Measurements from ENCODE around the gene GLT8D2. TPM values are rescaled to one million over a fixed set of nuclear protein-coding genes. Genes with fewer than 3 reads are reported as not detected.
A peak's percentile ranks its signal among the peaks of the same experiment; 100 is the strongest.

GLT8D2 gene, protein sequence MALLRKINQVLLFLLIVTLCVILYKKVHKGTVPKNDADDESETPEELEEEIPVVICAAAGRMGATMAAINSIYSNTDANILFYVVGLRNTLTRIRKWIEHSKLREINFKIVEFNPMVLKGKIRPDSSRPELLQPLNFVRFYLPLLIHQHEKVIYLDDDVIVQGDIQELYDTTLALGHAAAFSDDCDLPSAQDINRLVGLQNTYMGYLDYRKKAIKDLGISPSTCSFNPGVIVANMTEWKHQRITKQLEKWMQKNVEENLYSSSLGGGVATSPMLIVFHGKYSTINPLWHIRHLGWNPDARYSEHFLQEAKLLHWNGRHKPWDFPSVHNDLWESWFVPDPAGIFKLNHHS
- total RNA-seq (1.5 and 1.7 TPM in 2 replicates), polyA plus RNA-seq (2.4 and 2.6 TPM in 2 replicates), polyA minus RNA-seq (2.0 and 2.6 TPM in 2 replicates), Bru-seq, nascent RNA (percentile 28 among the genes with signal in this experiment), BruChase-seq, experiment 1, labeled RNA remaining after a 6-hour chase (percentile 19 among the genes with signal in this experiment), BruChase-seq, experiment 2, labeled RNA remaining after a 2-hour chase (percentile 19 among the genes with signal in this experiment)
- polyA plus RNA-seq (2011; cell fraction: cytosol; rRNA removed): 2.5 and 2.8 TPM in 2 replicates
- polyA plus RNA-seq (2011; cell fraction: nucleus; rRNA removed): 3.5 and 3.6 TPM in 2 replicates
- 1.7 and 2.4 TPM in 2 replicates for polyA plus RNA-seq (2012)
- 2.2 TPM for polyA minus RNA-seq (2011; cell fraction: cytosol; rRNA and poly(A)+ RNA removed)
- polyA minus RNA-seq (2011; cell fraction: nucleus; rRNA and poly(A)+ RNA removed): 0.82 and 1.3 TPM in 2 replicates
- long read RNA-seq, partial matches to known transcripts: 1 of 6 reads
- long read RNA-seq, other reads (novel, unspliced or antisense): 2 of 6 reads

GRCh38 chr12:104049903-104050356 lies at the start of gene GLT8D2:
Gene GLT8D2 (minus strand): TSS chr12:104050187. CDS start chr12:104019648, 30,539 bp downstream.
- Histone ChIP-seq H3K9me1 (replicated peaks; ENCODE audit: control insufficient read depth, extremely low read depth, insufficient read depth, low read length) (no peaks in the 10 kb centered on the region), H3K79me2 (ENCODE audit: control insufficient read depth, insufficient read depth, low read length) (no peaks in the 10 kb centered on the region), H3K4me2 (ENCODE audit: insufficient read depth, low read length) (peak within 1 kb of the TSS; percentile 75), H3K9ac (replicated peaks; ENCODE audit: extremely low read depth, insufficient read depth, low read length) (peak within 1 kb of the TSS; percentile 24), H3K27ac (ENCODE audit: insufficient read depth, low read depth, low read length) (no peak within 1 kb of the TSS), H2AFZ (ENCODE audit: low read depth, low read length) (peak within 1 kb of the TSS; percentile 92), H3K4me3 (replicated peaks in 1 of 3; ENCODE audit: insufficient read depth in 1 of 3, low read depth in 1 of 3, low read length in 3 of 3) (peak within 1 kb of the TSS; percentile 16 to 64 (median 40)), H3K36me3 (ENCODE audit: control insufficient read depth in 2 of 2, extremely low read depth in 1 of 2, insufficient read depth in 2 of 2, low read length in 2 of 2) (no peaks in the 10 kb centered on the region), H3K27me3 (ENCODE audit: control insufficient read depth in 2 of 2, insufficient read depth in 2 of 2, low read length in 2 of 2) (peaks cover 15 to 22% of the 10 kb centered on the region in 2 experiments), H3K4me1 (ENCODE audit: control insufficient read depth, extremely low read depth, insufficient read depth, low read length) (peaks cover 11% of the 10 kb centered on the region), H3K9me3 (replicated peaks; ENCODE audit: control insufficient read depth, insufficient read depth, low read length) (no peaks in the 10 kb centered on the region), H4K20me1 (replicated peaks; ENCODE audit: control insufficient read depth, extremely low read depth, insufficient read depth, low read length) (no peaks in the 10 kb centered on the region)
- peak; percentile 43 for DNase-seq (ENCODE audit: low read depth, low spot score)
- CTCF ChIA-PET: interaction anchor here (1.2 to 2.5 kb wide), 4 partner anchors 7 to 59 kb away, joined by 4 to 7 read pairs (median 4); no protein-coding TSS in a partner anchor
- POLR2A ChIA-PET: no interaction called here
- peak; percentile 70 for FAIRE-seq
- intact Hi-C loops (cut with micrococcal nuclease): loop anchor here (1.0 kb wide), 1 partner anchor 11 kb away; no protein-coding TSS in a partner anchor
- dilution Hi-C loops (cut with MboI; ENCODE audit: extremely low pct_ligation_motif_present, low sequenced_read_pairs): no loop called here
- no TSS peak for BruUV-seq (replicated peaks)
- TF ChIP-seq, protein P1, sequence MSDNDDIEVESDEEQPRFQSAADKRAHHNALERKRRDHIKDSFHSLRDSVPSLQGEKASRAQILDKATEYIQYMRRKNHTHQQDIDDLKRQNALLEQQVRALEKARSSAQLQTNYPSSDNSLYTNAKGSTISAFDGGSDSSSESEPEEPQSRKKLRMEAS (IDR thresholded peaks at IDR 0.05; ENCODE audit: insufficient read depth, insufficient read length): no peak
- TF ChIP-seq GATA2 (IDR thresholded peaks at IDR 0.05; ENCODE audit: insufficient read depth, insufficient read length, low read depth, low read length): no peak
- TF ChIP-seq EZH2 (IDR thresholded peaks at IDR 0.05; ENCODE audit: borderline replicate concordance, low read depth, low read length, severe bottlenecking): no peak
- TF ChIP-seq POLR2A (IDR thresholded peaks at IDR 0.05; ENCODE audit: low read depth, low read length): no peak
- no peak for TF ChIP-seq JUN (IDR thresholded peaks at IDR 0.05; ENCODE audit: borderline replicate concordance, insufficient read depth, insufficient read length, low read depth)
- no peak for TF ChIP-seq CTCF (IDR thresholded peaks at IDR 0.05; ENCODE audit: extremely low read depth in 1 of 2, insufficient read depth in 1 of 2, low read depth in 1 of 2, low read length in 2 of 2)
- TF ChIP-seq FOS (IDR thresholded peaks at IDR 0.05; ENCODE audit: borderline replicate concordance, insufficient read depth, low read length): no peak
- TF ChIP-seq MYC (IDR thresholded peaks at IDR 0.05; ENCODE audit: low read depth, low read length): no peak
- TF ChIP-seq POLR2AphosphoS5 (IDR thresholded peaks at IDR 0.05; ENCODE audit: insufficient read depth, low read depth, low read length): no peak

All from endothelial cell of umbilical vein (primary cell).